TTC549 (cell line): Measurements from ENCODE around the gene TRPC4AP.

Source experiments
- FAIRE-seq: peaks from 2 replicates; lab custom pipeline; 2012; peaks lifted over from hg19 to GRCh38; lab: Jason Lieb, UNC

TRPC4AP gene

GRCh38 chr20:34986311-34987287 is 106.0 kb downstream of the TRPC4AP start:
- no peak for FAIRE-seq

DNA sequence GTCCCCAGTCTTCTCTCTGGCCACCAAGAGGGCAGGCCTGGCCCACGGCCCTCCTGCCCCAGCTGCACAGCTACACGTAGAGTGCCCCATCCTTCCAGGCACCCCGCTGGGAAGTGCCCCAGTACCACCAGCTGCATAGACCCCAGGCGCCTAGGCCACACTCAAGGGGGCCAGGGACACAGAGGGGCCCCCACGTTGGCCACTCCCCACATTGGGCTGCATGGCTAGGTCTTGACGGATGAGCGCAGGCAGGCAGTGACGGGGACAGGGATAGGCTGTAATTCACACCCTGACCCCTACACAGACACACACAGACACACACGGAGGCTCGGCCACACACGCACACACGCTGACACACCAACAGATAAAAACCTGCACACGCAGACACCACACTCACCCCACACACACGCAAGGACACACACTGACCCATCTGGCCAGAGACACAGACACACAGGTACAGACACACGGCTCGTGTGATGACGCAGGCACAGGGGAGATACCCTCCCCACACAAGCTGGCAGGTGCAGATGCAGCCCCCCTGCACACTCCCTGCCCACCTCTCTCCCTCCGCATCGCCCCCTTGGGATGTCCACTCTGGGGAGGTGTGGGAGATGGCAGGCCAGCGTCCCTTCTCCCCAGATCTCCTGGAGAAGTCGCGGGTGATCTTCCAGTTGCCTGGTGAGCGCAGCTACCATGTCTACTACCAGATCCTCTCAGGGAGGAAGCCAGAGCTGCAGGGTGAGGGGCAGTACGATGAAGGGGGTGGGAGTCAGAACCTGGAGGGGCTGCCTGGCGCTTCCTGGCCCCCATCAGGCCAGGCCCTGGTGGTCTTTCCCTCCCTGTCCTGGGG is 106.9 kb downstream of the TRPC4AP start:
- FAIRE-seq: no peak

DNA sequence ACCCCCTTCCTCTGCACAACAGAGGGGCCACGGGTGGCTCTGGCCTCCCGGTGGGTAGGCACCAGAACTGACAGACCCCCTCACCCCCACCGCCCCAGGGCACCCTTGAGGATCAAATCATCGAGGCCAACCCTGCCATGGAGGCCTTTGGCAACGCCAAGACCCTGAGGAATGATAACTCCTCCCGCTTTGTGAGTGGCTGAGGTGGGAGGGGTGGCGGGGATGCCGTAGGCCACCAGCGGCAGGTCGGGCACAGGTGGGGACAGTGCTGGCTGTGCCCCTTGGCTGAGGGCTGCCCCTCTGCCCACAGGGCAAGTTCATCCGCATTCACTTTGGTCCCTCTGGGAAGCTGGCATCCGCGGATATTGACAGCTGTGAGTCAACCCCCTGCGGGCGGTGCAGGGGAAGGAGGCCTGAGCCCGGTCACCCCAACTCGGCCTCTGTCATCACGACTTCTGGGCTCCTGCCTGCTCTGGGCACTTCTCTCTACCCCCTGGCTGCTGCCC is 107.8 kb downstream of the TRPC4AP start:
- FAIRE-seq: no peak

DNA sequence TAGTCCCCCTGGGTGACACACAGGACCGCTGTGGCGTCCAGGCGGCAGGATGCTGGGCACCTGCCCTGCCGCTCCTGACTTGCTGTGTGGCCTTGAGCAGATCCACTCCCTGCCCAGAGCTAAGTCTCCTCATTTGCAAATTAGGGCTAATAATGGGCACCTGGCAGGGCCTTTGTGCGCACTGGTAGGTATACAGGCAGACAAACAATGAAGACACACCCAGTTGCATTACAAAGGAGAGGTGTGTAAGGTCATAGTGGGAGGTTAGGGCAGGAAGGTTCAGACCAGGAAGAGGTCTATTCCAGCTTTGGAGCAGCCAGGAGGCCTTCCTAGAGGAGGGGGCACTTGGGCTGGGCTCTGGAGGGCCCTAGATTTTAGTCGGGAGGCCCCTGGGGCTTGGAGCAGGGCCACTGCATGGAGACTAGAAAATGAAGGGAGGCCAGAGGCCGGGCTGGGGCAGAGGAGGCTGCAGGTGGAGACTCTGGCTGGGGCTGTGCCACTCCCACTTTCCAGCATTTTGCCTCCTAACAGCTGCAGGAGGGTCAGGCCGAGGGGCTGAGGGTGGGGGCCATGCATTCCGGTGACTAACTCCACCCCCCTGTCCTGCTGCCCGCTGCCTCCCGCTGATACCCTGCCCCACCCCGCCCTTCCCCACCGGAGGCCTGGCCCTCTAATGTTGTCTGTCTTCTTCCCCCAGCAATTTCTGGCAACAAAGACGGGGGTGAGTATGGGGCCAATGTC is 108.4 kb downstream of the TRPC4AP start:
- no peak for FAIRE-seq

DNA sequence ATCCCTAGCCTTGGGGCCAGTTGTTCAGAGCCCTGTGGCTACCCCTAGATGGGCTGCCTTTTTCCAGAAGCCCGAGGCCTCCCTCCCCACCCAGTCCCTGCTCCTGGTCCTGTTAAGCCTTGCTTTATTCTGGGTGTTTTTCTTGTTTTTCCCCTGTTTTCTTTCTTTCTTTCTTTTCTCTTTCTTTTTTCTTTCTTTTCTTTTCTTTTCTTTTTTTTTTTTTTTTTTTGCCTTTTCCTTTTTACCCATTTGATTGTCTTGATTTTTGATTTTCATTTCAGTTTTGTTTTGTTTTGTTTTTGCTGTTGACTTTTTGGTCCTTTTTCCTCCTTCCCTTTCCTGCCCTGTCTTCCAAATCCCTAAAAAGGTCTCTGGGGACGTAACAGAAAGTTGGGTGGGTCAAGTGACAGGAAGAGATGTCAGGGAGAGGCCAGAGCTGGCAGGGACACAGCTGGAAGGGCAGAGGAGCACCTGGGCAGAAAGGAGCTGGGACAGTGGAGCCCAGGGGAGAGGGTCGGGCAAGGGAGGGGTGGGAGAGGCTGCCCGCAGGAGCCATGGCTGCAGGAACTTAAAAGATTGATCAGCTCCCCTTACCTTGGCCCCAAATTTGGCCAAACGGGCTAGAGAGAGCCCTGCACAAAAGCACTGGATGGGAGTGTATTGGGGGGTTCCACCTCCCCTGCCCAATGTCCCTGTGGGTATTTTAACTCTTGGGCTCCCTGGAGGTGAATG is 109.4 kb downstream of the TRPC4AP start:
- FAIRE-seq: no peak

GRCh38 chr20:34982270-34983088 is 110.1 kb downstream of the TRPC4AP start:
- no peak for FAIRE-seq

DNA sequence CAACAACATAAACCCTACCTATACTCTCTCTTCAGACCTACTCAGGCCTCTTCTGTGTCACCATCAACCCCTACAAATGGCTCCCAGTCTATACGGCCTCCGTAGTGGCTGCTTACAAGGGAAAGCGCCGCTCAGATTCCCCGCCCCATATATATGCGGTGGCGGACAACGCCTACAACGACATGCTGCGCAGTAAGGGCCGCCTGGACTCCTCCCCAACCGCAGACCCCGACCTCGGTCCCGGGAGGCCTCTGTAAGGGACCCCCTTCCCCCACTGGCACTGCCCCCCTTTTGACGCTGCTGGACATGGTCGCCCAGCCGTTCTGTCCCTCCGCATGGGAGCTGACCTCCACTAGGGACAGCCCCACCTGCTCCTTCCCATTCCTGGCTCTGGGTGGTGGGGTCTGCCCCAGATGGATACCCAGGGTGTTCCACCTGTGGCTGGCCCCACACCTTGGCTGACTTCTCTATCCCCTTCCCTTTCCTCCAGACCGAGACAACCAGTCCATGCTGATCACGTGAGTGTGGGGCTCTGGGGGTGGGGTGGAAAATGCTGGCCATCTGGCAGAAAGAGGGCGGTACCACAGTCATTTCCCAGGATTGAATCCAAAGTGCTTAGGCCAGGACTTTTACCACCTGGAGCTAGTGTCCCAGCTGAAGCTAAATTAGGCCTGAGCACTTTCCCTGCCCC is 111.9 kb downstream of the TRPC4AP start:
- no peak for FAIRE-seq

DNA sequence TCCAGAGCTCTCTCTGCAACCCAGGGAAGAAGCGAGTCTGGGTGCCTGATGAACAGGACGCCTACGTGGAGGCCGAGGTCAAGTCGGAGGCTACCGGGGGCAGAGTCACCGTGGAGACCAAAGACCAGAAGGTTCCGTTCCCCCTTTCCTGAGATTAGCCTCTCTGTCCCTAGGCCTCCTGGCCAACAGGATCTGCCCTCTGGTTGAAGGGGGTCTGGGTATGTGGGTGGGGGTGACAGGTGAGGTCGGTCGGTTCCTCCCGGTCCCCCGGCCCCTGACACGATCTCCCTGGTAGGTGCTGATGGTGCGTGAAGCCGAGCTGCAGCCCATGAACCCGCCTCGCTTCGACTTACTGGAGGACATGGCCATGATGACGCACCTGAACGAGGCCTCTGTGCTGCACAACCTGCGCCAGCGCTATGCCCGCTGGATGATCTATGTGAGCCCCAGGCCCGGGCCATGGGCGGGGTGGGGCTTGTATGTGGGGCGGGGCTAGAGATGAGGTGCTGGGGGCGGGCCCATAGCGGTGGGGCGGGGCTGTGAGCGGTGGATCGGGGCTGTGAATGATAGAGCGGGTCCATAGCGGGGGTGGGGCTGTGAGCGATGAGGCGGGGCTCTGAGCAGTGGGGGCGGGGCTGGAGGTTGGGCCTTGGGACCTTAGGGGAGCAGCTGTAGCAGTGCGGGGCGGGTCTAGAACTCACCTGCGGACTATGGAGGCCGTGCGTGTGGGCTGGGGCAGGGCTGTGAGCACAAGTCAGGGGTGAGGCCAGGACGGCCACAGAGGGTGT is 113.0 kb downstream of the TRPC4AP start:
- FAIRE-seq: no peak

GRCh38 chr20:34978092-34978744 is 114.4 kb downstream of the TRPC4AP start:
- no peak for FAIRE-seq

DNA sequence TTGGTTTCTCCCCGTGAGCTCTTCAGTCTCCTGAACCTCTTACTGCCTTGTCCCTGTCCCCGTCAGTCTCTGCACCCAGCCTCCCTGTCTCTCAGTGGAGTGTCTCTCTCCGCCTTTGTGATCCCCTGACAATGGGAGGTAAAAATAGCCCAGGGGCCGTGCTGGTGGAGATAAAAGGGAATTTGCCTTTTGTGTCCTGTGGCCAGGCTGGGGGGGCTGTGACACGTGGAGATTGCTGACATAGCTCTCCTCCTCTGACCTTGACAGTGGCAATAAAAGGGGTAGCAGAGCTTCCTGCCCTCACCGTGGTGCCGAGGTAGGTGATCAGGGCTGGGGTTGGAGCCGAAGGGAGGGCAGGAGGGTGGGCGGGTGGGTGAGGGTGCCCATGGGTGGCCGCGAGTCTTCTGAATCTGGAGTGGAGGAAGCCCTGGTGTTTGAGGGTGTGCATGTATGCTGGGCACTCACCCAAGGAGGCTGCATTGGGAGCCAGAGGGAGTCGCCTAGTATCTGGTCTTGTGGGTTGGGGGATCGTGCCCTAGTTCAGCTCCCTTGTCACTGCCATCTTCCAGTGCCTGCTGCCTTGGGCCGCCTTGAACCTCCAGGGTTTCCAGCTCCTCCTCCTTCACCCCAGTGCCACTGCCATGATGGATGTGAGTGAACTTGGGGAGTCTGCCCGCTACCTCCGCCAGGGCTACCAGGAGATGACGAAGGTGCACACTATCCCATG is 115.1 kb downstream of the TRPC4AP start:
- FAIRE-seq: no peak

DNA sequence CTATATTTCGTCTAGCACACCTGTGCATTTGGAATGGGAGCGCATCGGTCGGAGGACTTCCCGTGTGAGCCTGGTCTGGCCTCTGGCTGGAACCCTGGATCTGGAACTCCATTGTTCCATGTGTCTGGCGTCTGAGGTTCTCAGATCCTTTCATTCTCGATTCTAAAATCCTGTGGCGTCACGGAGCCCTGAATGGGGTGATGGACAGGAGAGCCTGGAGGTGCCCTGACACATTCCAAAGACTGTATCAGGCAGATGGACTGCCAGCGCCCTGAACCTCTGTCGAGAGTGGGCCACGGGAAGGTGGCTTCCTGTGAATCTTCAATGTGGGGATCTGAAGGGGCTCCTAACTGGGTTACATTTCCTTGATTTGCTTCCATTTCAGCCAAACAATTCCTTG is 116.3 kb downstream of the TRPC4AP start:
- FAIRE-seq: no peak

GRCh38 chr20:34974246-34974645 is 118.4 kb downstream of the TRPC4AP start:
- FAIRE-seq: no peak

DNA sequence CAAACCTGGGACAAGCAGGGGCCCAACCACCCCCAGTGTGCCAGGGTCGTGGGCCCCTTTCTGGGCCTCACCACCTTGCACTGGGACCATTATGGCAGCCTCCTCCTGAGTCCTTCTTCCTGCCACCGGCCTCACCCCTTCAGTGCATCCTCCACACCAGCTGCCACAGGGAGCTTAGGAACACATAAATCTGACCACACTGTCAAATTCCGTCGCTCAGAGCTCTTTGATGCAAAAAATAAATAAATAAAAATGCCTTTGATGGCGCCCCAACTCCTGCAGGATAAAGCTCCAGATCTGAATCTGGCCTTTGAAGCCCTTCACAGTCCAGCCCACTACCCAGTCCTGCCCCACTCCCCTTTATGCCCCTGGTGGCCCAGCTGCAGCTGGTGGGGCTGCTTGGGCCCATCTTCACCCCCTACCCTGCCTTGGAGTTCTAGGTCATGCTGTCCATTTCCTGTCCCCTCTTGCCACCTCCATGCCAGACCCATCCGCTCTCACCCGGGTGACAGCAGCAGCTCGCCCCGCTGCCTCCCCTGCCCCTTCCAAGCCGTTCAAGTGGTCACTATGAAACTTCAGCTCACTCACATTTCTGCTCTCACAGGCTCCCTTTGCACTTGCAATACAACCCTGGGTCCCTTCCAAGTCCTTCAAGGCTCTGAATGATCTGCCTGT is 120.9 kb downstream of the TRPC4AP start:
- FAIRE-seq: no peak

- FAIRE-seq: no peak
Observed at GRCh38 chr20:34970846-34971560, 121.6 kb downstream of the TRPC4AP start.

DNA sequence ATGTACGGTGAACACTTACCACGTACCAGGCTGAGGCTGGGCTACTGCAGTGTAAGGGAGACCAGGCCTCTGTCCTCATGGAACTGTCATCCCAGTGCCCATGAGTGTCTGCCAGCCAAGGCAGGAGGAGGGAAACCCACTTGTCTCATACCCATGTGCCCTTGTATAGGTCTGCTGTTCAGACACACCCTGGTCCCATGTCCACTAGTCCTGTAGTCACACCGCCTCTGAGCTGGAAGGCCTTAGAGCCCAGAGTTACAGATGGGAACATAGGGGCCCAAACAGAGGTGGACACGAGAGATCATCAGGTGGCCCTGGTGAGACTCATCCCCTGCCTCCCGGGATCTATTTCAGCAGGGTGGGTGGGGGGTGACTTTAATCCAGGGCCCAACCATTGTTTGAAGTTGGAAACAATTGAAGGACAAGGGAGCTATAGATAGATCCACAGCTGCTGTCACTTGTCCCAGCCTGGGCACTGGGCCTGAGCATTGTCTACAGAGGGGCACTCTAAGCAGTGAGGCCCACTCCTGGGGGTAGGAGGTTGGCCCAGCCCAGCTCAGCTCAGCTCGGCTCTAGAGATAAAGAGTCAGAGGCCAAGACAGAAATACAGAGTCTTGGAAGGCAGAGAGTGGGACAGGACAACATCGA is 122.3 kb downstream of the TRPC4AP start:
- FAIRE-seq: no peak
